CD14-positive monocyte (primary cell): ENCODE results near the gene DOC2A. TPM values are rescaled to one million over a fixed set of nuclear protein-coding genes. Genes with fewer than 3 reads are reported as not detected.
"Not testable (repeated sequence)": the region's sequence is repeated elsewhere in the genome, so short reads cannot be mapped to it uniquely, and the experiment has no call there.

Experiments used
- DNase-seq, 3 donors: peaks; one replicate each; pipeline ENCODE4 v3.0.0-alpha.2; 2011 to 2022
- H2AFZ ChIP-seq: 2 replicates; pipeline ENCODE4 v1.6.0; 2012; ENCODE audit warnings: mild to moderate bottlenecking, low read depth, low read length, inconsistent platforms; ENCODE audit not compliant: insufficient read depth, poor library complexity, severe bottlenecking
- H3K27ac ChIP-seq, 2 donors: 1 replicate in 1 of 2; 2 replicates in 1 of 2; pipeline ENCODE4 v1.5.1; 2012 to 2013; ENCODE audit warnings: low read length in 2 of 2, control low read depth in 1 of 2, inconsistent platforms in 1 of 2, low read depth in 1 of 2, mild to moderate bottlenecking in 1 of 2
- H3K27me3 ChIP-seq, 2 donors: one replicate each; pipeline versions ENCODE4 v1.6.0 to v1.6.1; 2011 to 2013; ENCODE audit warnings: low read length in 2 of 2; ENCODE audit not compliant: control insufficient read depth in 2 of 2, insufficient read depth in 2 of 2
- H3K36me3 ChIP-seq, 2 donors: replicated peaks in 1 of 2; 1 replicate in 1 of 2; 2 replicates in 1 of 2; pipeline versions ENCODE4 v1.5.1 to v1.6.1; 2012 to 2013; ENCODE audit warnings: low read length in 2 of 2, control low read depth in 1 of 2, inconsistent platforms in 1 of 2, mild to moderate bottlenecking in 1 of 2; ENCODE audit not compliant: insufficient read depth in 2 of 2, control insufficient read depth in 1 of 2
- H3K4me1 ChIP-seq, 2 donors: 1 replicate in 1 of 2; 2 replicates in 1 of 2; pipeline versions ENCODE4 v1.5.1 to v1.6.1; 2012 to 2013; ENCODE audit warnings: low read length in 2 of 2, control low read depth in 1 of 2, inconsistent platforms in 1 of 2, mild to moderate bottlenecking in 1 of 2, moderate library complexity in 1 of 2; ENCODE audit not compliant: insufficient read depth in 2 of 2, control insufficient read depth in 1 of 2
- H3K4me2 ChIP-seq: replicated peaks from 2 replicates; pipeline ENCODE3; 2012; ENCODE audit warnings: low read length, moderate library complexity, mild to moderate bottlenecking; ENCODE audit not compliant: poor library complexity, severe bottlenecking; ENCODE audit errors: extremely low read depth
- H3K4me3 ChIP-seq, 3 experiments: fragments of 200-600 bp in 1 of 3; sonication (generic) in 1 of 3; replicated peaks in 1 of 3; 1 replicate in 2 of 3; 2 replicates in 1 of 3; pipeline ENCODE4 v1.5.1; 2011 to 2013; ENCODE audit warnings: low read length in 3 of 3, mild to moderate bottlenecking in 3 of 3, control low read depth in 2 of 3, low read depth in 2 of 3, inconsistent platforms in 1 of 3, moderate library complexity in 1 of 3
- H3K79me2 ChIP-seq: 2 replicates; pipeline ENCODE4 v1.6.0; 2012; ENCODE audit warnings: mild to moderate bottlenecking, control low read depth, inconsistent platforms, low read length, moderate library complexity; ENCODE audit not compliant: insufficient read depth
- H3K9ac ChIP-seq: 2 replicates; pipeline ENCODE4 v1.6.0; 2017; ENCODE audit warnings: low read length, mild to moderate bottlenecking; ENCODE audit not compliant: insufficient read depth, poor library complexity, severe bottlenecking
- H3K9me3 ChIP-seq, 2 donors: replicated peaks in 1 of 2; 1 replicate in 1 of 2; 2 replicates in 1 of 2; pipeline versions ENCODE4 v1.5.1 to v1.6.1; 2012 to 2013; ENCODE audit warnings: low read length in 2 of 2, control low read depth in 1 of 2; ENCODE audit not compliant: control insufficient read depth in 1 of 2, insufficient read depth in 1 of 2
- H4K20me1 ChIP-seq: 2 replicates; pipeline ENCODE4 v1.6.0; 2012; ENCODE audit warnings: mild to moderate bottlenecking, low read length, control low read depth, moderate library complexity; ENCODE audit not compliant: insufficient read depth
- H3K27ac Mint-ChIP-seq, 7 donors: one replicate each; pipeline ENCODE4 v1.8.0; 2020; ENCODE audit warnings: mild to moderate bottlenecking in 7 of 7, mixed read lengths in 7 of 7, moderate library complexity in 6 of 7, inconsistent platforms in 2 of 7
- H3K27me3 Mint-ChIP-seq, 3 donors: one replicate each; pipeline ENCODE4 v1.8.0; 2021 to 2022; ENCODE audit warnings: low read depth in 3 of 3, mild to moderate bottlenecking in 3 of 3, mixed read lengths in 3 of 3, moderate library complexity in 3 of 3, inconsistent platforms in 1 of 3
- H3K36me3 Mint-ChIP-seq, 2 donors: one replicate each; pipeline ENCODE4 v1.8.0; 2020; ENCODE audit warnings: mixed read lengths in 2 of 2, inconsistent platforms in 1 of 2, mild to moderate bottlenecking in 1 of 2
- H3K4me1 Mint-ChIP-seq: one replicate; pipeline ENCODE4 v1.8.0; 2020; ENCODE audit warnings: mild to moderate bottlenecking, mixed read lengths
- H3K4me3 Mint-ChIP-seq, 2 donors: one replicate each; pipeline ENCODE4 v1.8.0; 2020; ENCODE audit warnings: mild to moderate bottlenecking in 2 of 2, mixed read lengths in 2 of 2, moderate library complexity in 1 of 2
- H3K9me3 Mint-ChIP-seq, 7 donors: one replicate each; pipeline ENCODE4 v1.8.0; 2020 to 2022; ENCODE audit warnings: mixed read lengths in 7 of 7, mild to moderate bottlenecking in 6 of 7, moderate library complexity in 6 of 7, inconsistent platforms in 2 of 7
- CTCF ChIP-seq: fragments of 200-600 bp; IDR thresholded peaks from one replicate; pipeline ENCODE4 v1.8.0; 2022; ENCODE audit warnings: antibody characterized with exemption, mild to moderate bottlenecking
- whole genome bisulfite sequencing: methylation state at CpG from one replicate; pipeline ENCODE4 v1.1.5; 2013; ENCODE audit warnings: missing lambda C conversion rate; ENCODE audit not compliant: insufficient coverage; 5-methylcytosine and 5-hydroxymethylcytosine counted together
- intact Hi-C, 2 donors: fragments of 100-400 bp; cut with micrococcal nuclease; formaldehyde crosslinking; loops; one replicate each; pipeline versions ENCODE4 v1.15.0 to v1.15.1; 2023
- polyA plus RNA-seq, 3 donors: library from polyadenylated mRNA; depleted of rRNA in 1 of 3; unstranded in 2 of 3; stranded (reverse) in 1 of 3; fragments of 300-500 nt in 2 of 3; fragments of >200 nt in 1 of 3; fragmentation: Illumina TruSeq in 2 of 3; gene quantifications; 1 replicate in 2 of 3; 2 replicates in 1 of 3; pipeline ENCODE4 v1.2.3, GENCODE V29; 2012 to 2021

DOC2A gene
- polyA plus RNA-seq, 3 donors = 0.23 to 3.7 (median 0.66) TPM

- Histone ChIP-seq H3K9me3 (no peaks in the 10 kb centered on the region), H4K20me1 (no peaks in the 10 kb centered on the region), H3K27ac (no peak overlapping the region), H3K9ac (no peak overlapping the region), H3K27me3 (peaks cover 0 to 3% of the 10 kb centered on the region in 2 donors), H3K79me2 (no peaks in the 10 kb centered on the region), H3K4me2 (no peak overlapping the region), H3K4me3 (no peak overlapping the region), H2AFZ (no peak overlapping the region), H3K4me1 (peaks cover 11 to 15% of the 10 kb centered on the region in 2 donors), H3K36me3 (no peaks in the 10 kb centered on the region)
- peaks cover 0 to 3% (median 2%) of the 10 kb centered on the region in 7 donors for H3K9me3 Mint-ChIP-seq
- H3K36me3 Mint-ChIP-seq = no peaks in the 10 kb centered on the region
- TF ChIP-seq CTCF = no peak
- H3K27me3 Mint-ChIP-seq = peaks cover 9 to 20% (median 17%) of the 10 kb centered on the region in 3 donors
- H3K4me1 Mint-ChIP-seq = peaks cover 14% of the 10 kb centered on the region
- intact Hi-C loops = no loop called here
- H3K4me3 Mint-ChIP-seq = no peak overlapping the region
- no peak for DNase-seq
- H3K27ac Mint-ChIP-seq = no peak overlapping the region
- WGBS = 62% methylated on average over 1 of the region's 4 CpGs
These were observed 7.9 kb upstream of the DOC2A start for GRCh38 chr16:30018731-30019158.

- H4K20me1 ChIP-seq, H3K27me3 ChIP-seq, H3K9ac ChIP-seq, H3K79me2 ChIP-seq, H3K36me3 ChIP-seq, H3K27ac ChIP-seq, H3K4me2 ChIP-seq, DNase-seq, H3K9me3 ChIP-seq, H2AFZ ChIP-seq, H3K4me3 ChIP-seq, H3K27ac Mint-ChIP-seq, H3K36me3 Mint-ChIP-seq, intact Hi-C loops, H3K4me3 Mint-ChIP-seq, H3K9me3 Mint-ChIP-seq: not testable (repeated sequence)
- H3K4me1 Mint-ChIP-seq = peaks cover 14% of the 10 kb centered on the region
- H3K4me1 ChIP-seq = peaks cover 11 to 15% of the 10 kb centered on the region in 2 donors
- no CpG with 5 or more reads among the region's 4 CpGs for WGBS
- H3K27me3 Mint-ChIP-seq = peaks cover 10 to 24% (median 21%) of the 10 kb centered on the region in 3 donors
These were observed 7.1 kb upstream of the DOC2A start for GRCh38 chr16:30017937-30018336.
